OCI-LY3 (cell line): Measurements from ENCODE around the gene SHROOM3.

Source experiments
- H2AFZ ChIP-seq: fragments of 200-600, 300-600 bp; shearing (Covaris generic); 2 replicates; pipeline ENCODE4 v1.6.0; 2014; ENCODE audit warnings: antibody characterized with exemption, low read depth, low read length
- H3K27ac ChIP-seq: fragments of 200-600, 300-600 bp; sonication (generic); 2 replicates; pipeline ENCODE4 v1.5.1; 2014; ENCODE audit warnings: mild to moderate bottlenecking, low read length, moderate library complexity, mixed read lengths
- H3K27me3 ChIP-seq: fragments of 200-600, 300-600 bp; sonication (generic); 2 replicates; pipeline ENCODE4 v1.6.1; 2014; ENCODE audit warnings: low read depth, low read length, mixed read lengths
- H3K36me3 ChIP-seq: fragments of 200-600, 300-600 bp; sonication (generic); replicated peaks from 2 replicates; pipeline ENCODE3; 2014; ENCODE audit warnings: low read depth, low read length, mixed read lengths
- H3K4me1 ChIP-seq: fragments of 300-600, 200-600 bp; sonication (generic); 2 replicates; pipeline ENCODE4 v1.6.1; 2014; ENCODE audit warnings: low read length, mixed read lengths
- H3K4me2 ChIP-seq: fragments of 200-600, 300-600 bp; sonication (generic); 2 replicates; pipeline ENCODE4 v1.6.1; 2014; ENCODE audit warnings: low read length, mixed read lengths
- H3K4me3 ChIP-seq: fragments of 300-600, 200-600 bp; sonication (generic); 2 replicates; pipeline ENCODE4 v1.5.1; 2014; ENCODE audit warnings: antibody characterized with exemption, mild to moderate bottlenecking, low read length, moderate library complexity
- H3K79me2 ChIP-seq: fragments of 300-600, 200-600 bp; shearing (Covaris generic); 2 replicates; pipeline ENCODE4 v1.6.1; 2014; ENCODE audit warnings: mild to moderate bottlenecking, low read length, mixed read lengths
- H3K9ac ChIP-seq: fragments of 300-600, 200-600 bp; shearing (Covaris generic); 2 replicates; pipeline ENCODE4 v1.6.0; 2014; ENCODE audit warnings: mild to moderate bottlenecking, low read length, moderate library complexity
- H3K9me3 ChIP-seq: fragments of 200-600, 300-600 bp; shearing (Covaris generic); 2 replicates; pipeline ENCODE4 v1.6.1; 2014; ENCODE audit warnings: low read length, mixed read lengths; ENCODE audit not compliant: insufficient read depth
- H4K20me1 ChIP-seq: fragments of 200-600, 300-600 bp; sonication (generic); 2 replicates; pipeline ENCODE4 v1.6.1; 2016; ENCODE audit warnings: low read length, mixed read lengths; ENCODE audit not compliant: insufficient read depth
- CTCF ChIP-seq: fragments of 200-600, 300-600 bp; sonication (generic); IDR thresholded peaks from 2 replicates; pipeline ENCODE4 v1.5.1; 2014; ENCODE audit warnings: antibody characterized with exemption, low read length, low read depth
- EZH2phosphoT487 ChIP-seq: fragments of 200-600 bp; shearing (Covaris generic); IDR thresholded peaks from 2 replicates; pipeline ENCODE4 v1.6.1; 2018; ENCODE audit warnings: antibody characterized with exemption, mixed run types, low read depth

SHROOM3 gene

DNA sequence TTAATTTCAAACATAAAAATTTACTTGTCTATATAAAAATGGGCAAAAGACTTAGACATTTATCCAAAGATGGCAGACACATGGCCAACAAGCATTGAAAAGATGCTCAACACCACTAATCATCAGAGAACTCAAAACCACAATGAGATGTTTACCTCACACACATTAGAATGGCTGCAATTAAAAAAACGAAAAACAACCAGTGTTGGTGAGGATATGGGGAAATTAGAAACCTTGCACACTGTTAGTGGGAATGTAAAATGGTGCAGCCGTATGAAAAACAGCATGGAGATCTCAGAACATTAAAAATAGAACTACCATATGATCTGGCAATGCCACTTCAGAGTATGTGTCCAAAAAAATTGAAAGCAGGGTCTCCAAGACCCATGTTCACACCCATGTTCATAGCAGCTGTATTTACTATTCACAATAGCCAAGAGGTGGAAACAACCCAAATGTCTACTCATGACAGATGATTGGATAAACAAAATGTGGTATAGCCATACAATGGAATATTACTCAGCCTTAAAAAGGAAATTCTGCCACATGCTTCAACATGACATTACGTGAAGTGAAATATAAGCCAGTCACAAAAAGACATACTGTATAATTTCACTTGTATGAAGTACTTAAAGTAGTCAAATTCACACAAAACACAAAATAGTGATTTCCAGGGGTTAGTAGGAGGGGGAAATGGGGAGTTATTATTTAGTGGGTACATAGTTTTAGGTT lies 316.7 kb downstream of the SHROOM3 start:
- TF ChIP-seq CTCF (no peak), EZH2phosphoT487 (no peak)
- H2AFZ ChIP-seq, result no peak overlapping the region
- H3K36me3 ChIP-seq, result no peaks in the 10 kb centered on the region
- no peaks in the 10 kb centered on the region for H3K79me2 ChIP-seq
- H3K4me3 ChIP-seq, result no peak overlapping the region
- no peak overlapping the region for H3K4me2 ChIP-seq
- H3K9ac ChIP-seq, result no peak overlapping the region
- H3K27ac ChIP-seq, result no peak overlapping the region
- H3K4me1 ChIP-seq, result peaks cover 3% of the 10 kb centered on the region
- no peaks in the 10 kb centered on the region for H4K20me1 ChIP-seq
- H3K27me3 ChIP-seq, result peaks cover 58% of the 10 kb centered on the region
- H3K9me3 ChIP-seq, result no peaks in the 10 kb centered on the region

DNA sequence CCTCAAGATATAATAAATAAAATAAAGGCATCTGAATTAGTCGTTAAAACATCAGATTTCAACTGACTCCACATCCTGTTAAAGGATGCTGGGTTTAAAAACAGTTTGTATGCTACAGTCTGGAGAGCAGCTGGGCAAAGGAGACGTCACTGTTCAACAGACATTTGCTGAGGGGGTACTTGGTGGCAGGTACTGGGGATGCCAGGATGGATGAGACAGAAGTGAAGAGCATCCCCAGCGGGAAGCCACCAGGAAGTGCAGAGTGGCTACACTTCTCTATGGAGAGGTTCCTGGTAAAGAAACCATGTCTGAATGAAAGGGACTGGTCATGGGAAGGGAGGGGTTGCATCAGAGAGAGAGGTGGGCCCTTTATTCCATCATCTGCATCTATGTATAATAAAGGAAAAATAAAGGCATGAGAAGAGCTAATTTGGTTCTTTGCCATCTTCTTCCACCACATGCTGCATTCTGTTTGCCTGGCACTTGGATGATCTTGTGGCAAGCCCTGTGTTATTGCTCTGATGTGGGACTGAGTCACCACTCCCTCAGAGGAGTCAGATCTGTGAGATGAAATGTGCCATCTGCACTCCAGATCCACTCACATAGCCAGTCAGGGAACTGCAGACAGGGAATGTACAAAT lies 318.0 kb downstream of the SHROOM3 start:
- H3K4me2 ChIP-seq, result no peak overlapping the region
- H3K36me3 ChIP-seq, result no peaks in the 10 kb centered on the region
- H2AFZ ChIP-seq, result no peak overlapping the region
- H3K27me3 ChIP-seq, result peaks cover 56% of the 10 kb centered on the region
- H3K79me2 ChIP-seq, result no peaks in the 10 kb centered on the region
- H3K4me1 ChIP-seq, result peaks cover 3% of the 10 kb centered on the region
- no peak overlapping the region for H3K9ac ChIP-seq
- TF ChIP-seq EZH2phosphoT487 (no peak), CTCF (no peak)
- no peak overlapping the region for H3K4me3 ChIP-seq
- no peaks in the 10 kb centered on the region for H4K20me1 ChIP-seq
- no peak overlapping the region for H3K27ac ChIP-seq
- H3K9me3 ChIP-seq, result no peaks in the 10 kb centered on the region

DNA sequence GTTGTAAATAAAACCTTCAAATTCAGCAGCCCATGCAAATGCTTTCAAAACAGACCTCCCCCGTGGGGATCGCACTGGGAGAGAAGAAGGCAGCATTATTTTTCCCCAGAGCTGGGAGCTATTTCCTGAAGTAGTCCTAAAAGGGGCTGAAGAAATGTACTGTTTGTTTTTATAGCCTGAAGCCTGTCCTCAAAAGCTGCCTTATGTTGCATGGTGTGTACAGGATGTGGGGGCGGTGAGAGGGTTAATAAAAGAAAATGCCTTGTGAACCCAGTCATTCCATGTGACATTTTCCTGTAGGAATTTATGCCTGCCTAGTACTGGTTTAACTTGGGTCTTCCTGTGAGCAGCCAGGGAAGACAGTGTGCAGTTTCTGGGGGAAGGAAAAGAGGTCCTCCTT lies 318.8 kb downstream of the SHROOM3 start:
- H3K36me3 ChIP-seq, result no peaks in the 10 kb centered on the region
- H3K4me1 ChIP-seq, result 0 out of 2 replicates have a peak, but pooled peaks cover under 1% of the 10 kb centered on the region
- H3K9ac ChIP-seq, result no peak overlapping the region

More for the DNA sequence above, 318.8 kb downstream of the SHROOM3 start:
- no peak overlapping the region for H2AFZ ChIP-seq
- no peak overlapping the region for H3K4me3 ChIP-seq
- H3K79me2 ChIP-seq, result no peaks in the 10 kb centered on the region
- H3K27ac ChIP-seq, result no peak overlapping the region
- H3K4me2 ChIP-seq, result no peak overlapping the region
- H3K9me3 ChIP-seq, result no peaks in the 10 kb centered on the region
- TF ChIP-seq EZH2phosphoT487 (no peak), CTCF (no peak)
- H3K27me3 ChIP-seq, result peaks cover 56% of the 10 kb centered on the region
- no peaks in the 10 kb centered on the region for H4K20me1 ChIP-seq
